ENCODE data around the gene SNX8. TPM values are rescaled to one million over a fixed set of nuclear protein-coding genes. Genes with fewer than 3 reads are reported as not detected.
"Not testable (repeated sequence)": the region's sequence is repeated elsewhere in the genome, so short reads cannot be mapped to it uniquely, and the experiment has no call there.

SNX8 gene
- total and polyA plus RNA-seq, 2 donors (not counting 3 experiments of a cell fraction or from before 2014, with no cell fraction given): 24.5 to 50.3 TPM

DNA sequence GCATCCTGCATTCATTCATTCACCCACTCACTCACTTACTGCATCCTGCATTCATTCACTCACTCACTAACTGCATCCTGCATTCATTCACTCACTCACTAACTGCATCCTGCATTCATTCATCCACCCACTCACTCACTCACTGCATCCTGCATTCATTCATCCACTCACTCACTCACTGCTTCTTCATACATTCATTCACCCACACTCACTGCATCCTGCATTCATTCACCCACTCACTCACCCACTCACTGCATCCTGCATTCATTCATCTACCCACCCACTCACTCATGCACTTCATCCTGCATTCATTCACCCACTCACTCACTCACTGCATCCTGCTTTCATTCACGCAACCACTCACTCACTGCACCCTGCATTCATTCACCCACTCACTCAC lies 1.5 kb upstream of the SNX8 start:
- Histone ChIP-seq H3K79me2 (ENCODE audit: control insufficient read depth, insufficient read depth, low read length) (peaks cover 9% of the 10 kb centered on the region), H3K9me3 (replicated peaks; ENCODE audit: control insufficient read depth, insufficient read depth, low read length) (no peaks in the 10 kb centered on the region), H3K4me2 (ENCODE audit: insufficient read depth, low read length) (no peak overlapping the region), H3K27me3 (ENCODE audit: control insufficient read depth in 2 of 2, insufficient read depth in 2 of 2, low read length in 2 of 2) (no peaks in the 10 kb centered on the region), H3K9me1 (replicated peaks; ENCODE audit: control insufficient read depth, extremely low read depth, insufficient read depth, low read length) (no peaks in the 10 kb centered on the region), H4K20me1 (replicated peaks; ENCODE audit: control insufficient read depth, extremely low read depth, insufficient read depth, low read length) (no peaks in the 10 kb centered on the region), H3K36me3 (ENCODE audit: control insufficient read depth in 2 of 2, extremely low read depth in 1 of 2, insufficient read depth in 2 of 2, low read length in 2 of 2) (no peaks in the 10 kb centered on the region), H2AFZ (ENCODE audit: low read depth, low read length) (no peak overlapping the region), H3K4me1 (ENCODE audit: control insufficient read depth, extremely low read depth, insufficient read depth, low read length) (peaks cover 6% of the 10 kb centered on the region), H3K4me3 (replicated peaks in 1 of 3; ENCODE audit: insufficient read depth in 1 of 3, low read depth in 1 of 3, low read length in 3 of 3) (no peak overlapping the region), H3K9ac (replicated peaks; ENCODE audit: extremely low read depth, insufficient read depth, low read length) (no peak overlapping the region), H3K27ac (ENCODE audit: insufficient read depth, low read depth, low read length) (no peak overlapping the region)
- DNase-seq (ENCODE audit: low read depth, low spot score) (no peak), FAIRE-seq (no peak)
- intact Hi-C loops (cut with micrococcal nuclease): no loop called here
- BruUV-seq (replicated peaks): no TSS peak
- dilution Hi-C loops (cut with MboI; ENCODE audit: extremely low pct_ligation_motif_present, low sequenced_read_pairs): no loop called here
- ChIA-PET POLR2A (no interaction called here), CTCF (no interaction called here)
- no peak for TF ChIP-seq GATA2 (IDR thresholded peaks at IDR 0.05; ENCODE audit: insufficient read depth, insufficient read length, low read depth, low read length)
- TF ChIP-seq CTCF (IDR thresholded peaks at IDR 0.05; ENCODE audit: extremely low read depth in 1 of 2, insufficient read depth in 1 of 2, low read depth in 1 of 2, low read length in 2 of 2): no peak
- TF ChIP-seq POLR2A (IDR thresholded peaks at IDR 0.05; ENCODE audit: low read depth, low read length): no peak
- no peak for TF ChIP-seq MAX (IDR thresholded peaks at IDR 0.05; ENCODE audit: insufficient read depth, insufficient read length)
- TF ChIP-seq FOS (IDR thresholded peaks at IDR 0.05; ENCODE audit: borderline replicate concordance, insufficient read depth, low read length): no peak
- TF ChIP-seq MYC (IDR thresholded peaks at IDR 0.05; ENCODE audit: low read depth, low read length): no peak
- TF ChIP-seq POLR2AphosphoS5 (IDR thresholded peaks at IDR 0.05; ENCODE audit: insufficient read depth, low read depth, low read length): no peak
- TF ChIP-seq EZH2 (IDR thresholded peaks at IDR 0.05; ENCODE audit: borderline replicate concordance, low read depth, low read length, severe bottlenecking): no peak
- no peak for TF ChIP-seq JUN (IDR thresholded peaks at IDR 0.05; ENCODE audit: borderline replicate concordance, insufficient read depth, insufficient read length, low read depth)

DNA sequence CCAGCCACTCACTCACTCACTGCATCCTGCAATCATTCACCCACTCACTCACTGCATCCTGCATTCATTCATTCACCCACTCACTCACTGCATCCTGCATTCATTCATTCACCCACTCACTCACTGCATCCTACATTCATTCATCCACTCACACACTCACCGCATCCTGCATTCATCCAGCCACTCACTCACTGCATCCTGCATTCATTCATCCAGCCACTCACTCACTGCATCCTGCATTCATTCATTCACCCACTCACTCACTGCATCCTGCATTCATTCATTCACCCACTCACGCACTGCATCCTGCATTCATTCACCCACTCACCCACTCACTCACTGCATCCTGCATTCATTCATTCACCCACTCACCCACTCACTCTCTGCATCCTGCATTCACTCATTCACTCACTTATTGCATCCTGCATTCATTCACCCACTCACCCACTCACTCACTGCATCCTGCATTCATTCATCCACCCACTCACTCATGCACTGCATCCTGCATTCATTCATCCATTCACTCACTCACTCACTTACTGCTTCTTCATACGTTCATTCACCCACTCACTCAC lies 802 bp upstream of the SNX8 start:
- POLR2A ChIA-PET; BruUV-seq (replicated peaks); H3K4me3 ChIP-seq (replicated peaks in 1 of 3; ENCODE audit: insufficient read depth in 1 of 3, low read depth in 1 of 3, low read length in 3 of 3); H3K27me3 ChIP-seq (ENCODE audit: control insufficient read depth in 2 of 2, insufficient read depth in 2 of 2, low read length in 2 of 2); CTCF ChIA-PET; H3K27ac ChIP-seq (ENCODE audit: insufficient read depth, low read depth, low read length); H4K20me1 ChIP-seq (replicated peaks; ENCODE audit: control insufficient read depth, extremely low read depth, insufficient read depth, low read length); H3K36me3 ChIP-seq (ENCODE audit: control insufficient read depth in 2 of 2, extremely low read depth in 1 of 2, insufficient read depth in 2 of 2, low read length in 2 of 2); H3K9me1 ChIP-seq (replicated peaks; ENCODE audit: control insufficient read depth, extremely low read depth, insufficient read depth, low read length); H3K79me2 ChIP-seq (ENCODE audit: control insufficient read depth, insufficient read depth, low read length); H3K9me3 ChIP-seq (replicated peaks; ENCODE audit: control insufficient read depth, insufficient read depth, low read length); H3K4me2 ChIP-seq (ENCODE audit: insufficient read depth, low read length); DNase-seq (ENCODE audit: low read depth, low spot score); H3K9ac ChIP-seq (replicated peaks; ENCODE audit: extremely low read depth, insufficient read depth, low read length); FAIRE-seq; H2AFZ ChIP-seq (ENCODE audit: low read depth, low read length); dilution Hi-C loops (cut with MboI; ENCODE audit: extremely low pct_ligation_motif_present, low sequenced_read_pairs); H3K4me1 ChIP-seq (ENCODE audit: control insufficient read depth, extremely low read depth, insufficient read depth, low read length): not testable (repeated sequence)
- intact Hi-C loops (cut with micrococcal nuclease): loop anchor here (1.0 kb wide), 2 partner anchors 39 to 66 kb away; partner anchors contain the start of gene EIF3B

Data from endothelial cell of umbilical vein (primary cell).